VCaP (cell line): ENCODE results near the gene SPON2.

ENCODE experiments used
- H3K27ac ChIP-seq: fragments of 450-650 bp; 2 replicates; pipeline ENCODE4 v1.5.1; 2017
- CTCF ChIP-seq: fragments of 450-650 bp; conservative IDR thresholded peaks from 2 replicates; pipeline ENCODE4 v1.5.1; 2017; ENCODE audit warnings: mild to moderate bottlenecking, moderate library complexity

SPON2 gene

GRCh38 chr4:1155314-1155713 is 17.1 kb downstream of the SPON2 start:
- peak overlapping the region; percentile 100 for H3K27ac ChIP-seq
- no peak for TF ChIP-seq CTCF

- peak overlapping the region; percentile 100 for H3K27ac ChIP-seq
- TF ChIP-seq CTCF: no peak
These were observed 17.7 kb downstream of the SPON2 start for GRCh38 chr4:1154523-1155182.

- peak overlapping the region; percentile 100 for H3K27ac ChIP-seq
- no peak for TF ChIP-seq CTCF
These were observed 18.3 kb downstream of the SPON2 start for GRCh38 chr4:1154126-1154522.

GRCh38 chr4:1153567-1154090 is 18.8 kb downstream of the SPON2 start:
- TF ChIP-seq CTCF: no peak

GRCh38 chr4:1152290-1152689 is 20.1 kb downstream of the SPON2 start:
- peak overlapping the region; percentile 100 for H3K27ac ChIP-seq
- TF ChIP-seq CTCF: no peak

More at GRCh38 chr4:1153567-1154090, 18.8 kb downstream of the SPON2 start:
- peak overlapping the region; percentile 100 for H3K27ac ChIP-seq

GRCh38 chr4:1151541-1151940 is 20.8 kb downstream of the SPON2 start:
- H3K27ac ChIP-seq: peak overlapping the region; percentile 100
- no peak for TF ChIP-seq CTCF

GRCh38 chr4:1150875-1151274 is 21.5 kb downstream of the SPON2 start:
- peak overlapping the region; percentile 100 for H3K27ac ChIP-seq
- TF ChIP-seq CTCF: no peak
